ENCODE data around the gene MAP1LC3C.

- TF ChIP-seq EZH2 (IDR thresholded peaks at IDR 0.05) (no peak), POLR2AphosphoS5 (IDR thresholded peaks at IDR 0.05; ENCODE audit: borderline replicate concordance, low read depth, low read length) (no peak)
Measured at GRCh38 chr1:242030071-242030470, 31.2 kb upstream of the MAP1LC3C start.
